Sigmoid colon (tissue), 3 donors: ENCODE measurements around the gene ZFYVE28.

Experiments used
- POLR2A ChIP-seq, 2 donors: fragments of 450-650 bp; IDR thresholded peaks; one replicate each; pipeline ENCODE4 v1.6.1; 2016; ENCODE audit warnings: antibody characterized with exemption in 2 of 2, mild to moderate bottlenecking in 2 of 2, moderate library complexity in 2 of 2
- TF ChIP-seq, protein P1 (sequence below), 4 experiments: fragments of 450-650 bp in 3 of 4; fragments of 200-600 bp in 1 of 4; IDR thresholded peaks; one replicate each; pipeline ENCODE4 v1.5.1; 2016 to 2019; ENCODE audit warnings: antibody characterized with exemption in 4 of 4, mild to moderate bottlenecking in 3 of 4, moderate library complexity in 2 of 4

DNA sequence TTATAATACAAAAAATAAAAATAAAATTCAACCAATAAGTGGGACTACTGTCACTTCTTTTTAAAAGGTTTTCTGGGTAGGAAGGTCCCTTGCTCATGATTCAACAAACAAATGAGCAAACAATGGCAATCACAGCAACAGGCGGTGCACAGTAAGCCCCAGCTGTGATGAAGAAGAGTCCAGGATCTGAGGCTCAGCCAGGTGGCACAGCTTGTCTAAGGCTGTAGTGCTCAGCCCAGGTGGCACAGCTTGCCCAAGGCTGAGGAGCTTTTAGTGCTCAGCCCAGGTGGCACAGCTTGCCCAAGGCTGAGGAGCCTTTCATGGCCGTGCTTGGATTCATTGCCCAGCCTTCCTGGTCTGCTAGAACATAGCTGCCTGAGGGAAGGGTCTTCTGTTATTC lies 75.0 kb downstream of the ZFYVE28 start:
- TF ChIP-seq, protein P1, sequence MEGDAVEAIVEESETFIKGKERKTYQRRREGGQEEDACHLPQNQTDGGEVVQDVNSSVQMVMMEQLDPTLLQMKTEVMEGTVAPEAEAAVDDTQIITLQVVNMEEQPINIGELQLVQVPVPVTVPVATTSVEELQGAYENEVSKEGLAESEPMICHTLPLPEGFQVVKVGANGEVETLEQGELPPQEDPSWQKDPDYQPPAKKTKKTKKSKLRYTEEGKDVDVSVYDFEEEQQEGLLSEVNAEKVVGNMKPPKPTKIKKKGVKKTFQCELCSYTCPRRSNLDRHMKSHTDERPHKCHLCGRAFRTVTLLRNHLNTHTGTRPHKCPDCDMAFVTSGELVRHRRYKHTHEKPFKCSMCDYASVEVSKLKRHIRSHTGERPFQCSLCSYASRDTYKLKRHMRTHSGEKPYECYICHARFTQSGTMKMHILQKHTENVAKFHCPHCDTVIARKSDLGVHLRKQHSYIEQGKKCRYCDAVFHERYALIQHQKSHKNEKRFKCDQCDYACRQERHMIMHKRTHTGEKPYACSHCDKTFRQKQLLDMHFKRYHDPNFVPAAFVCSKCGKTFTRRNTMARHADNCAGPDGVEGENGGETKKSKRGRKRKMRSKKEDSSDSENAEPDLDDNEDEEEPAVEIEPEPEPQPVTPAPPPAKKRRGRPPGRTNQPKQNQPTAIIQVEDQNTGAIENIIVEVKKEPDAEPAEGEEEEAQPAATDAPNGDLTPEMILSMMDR (IDR thresholded peaks at IDR 0.05): no peak
- TF ChIP-seq POLR2A (IDR thresholded peaks at IDR 0.05): no peak
